Measurements from ENCODE around the gene DOCK2. TPM values are rescaled to one million over a fixed set of nuclear protein-coding genes. Genes with fewer than 3 reads are reported as not detected.

DOCK2 gene
- polyA plus RNA-seq, 1 donor from 2014 or later, result 114 TPM

DNA sequence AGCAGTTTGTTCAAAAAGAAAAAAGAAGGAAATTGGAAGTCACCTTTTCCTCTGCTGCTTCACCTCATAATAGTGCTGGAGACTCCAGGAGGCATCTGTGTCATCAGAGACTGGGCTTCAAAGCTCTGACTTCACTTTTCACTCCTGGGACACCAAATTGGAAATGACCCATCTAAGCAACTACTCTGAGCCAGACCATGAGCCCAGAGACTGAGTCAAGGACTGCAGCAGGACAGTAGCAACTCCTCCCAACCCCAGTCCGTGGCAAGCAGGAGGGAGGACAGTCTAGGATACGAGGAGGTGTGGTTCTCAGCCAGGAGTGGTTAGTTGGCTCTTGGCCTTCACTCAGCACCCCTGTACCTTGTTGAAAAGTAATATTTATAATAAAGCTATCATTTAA lies 211.7 kb downstream of the DOCK2 start:
- Mint-ChIP-seq H3K4me3 (no peak overlapping the region), H3K4me1 (peaks cover 0 to 13% (median 0%) of the 10 kb centered on the region in 3 donors), H3K36me3 (peaks cover 41% of the 10 kb centered on the region), H3K27me3 (no peaks in the 10 kb centered on the region), H3K9me3 (peaks cover 0 to 16% (median 6%) of the 10 kb centered on the region in 3 donors), H3K27ac (no peak overlapping the region)

DNA sequence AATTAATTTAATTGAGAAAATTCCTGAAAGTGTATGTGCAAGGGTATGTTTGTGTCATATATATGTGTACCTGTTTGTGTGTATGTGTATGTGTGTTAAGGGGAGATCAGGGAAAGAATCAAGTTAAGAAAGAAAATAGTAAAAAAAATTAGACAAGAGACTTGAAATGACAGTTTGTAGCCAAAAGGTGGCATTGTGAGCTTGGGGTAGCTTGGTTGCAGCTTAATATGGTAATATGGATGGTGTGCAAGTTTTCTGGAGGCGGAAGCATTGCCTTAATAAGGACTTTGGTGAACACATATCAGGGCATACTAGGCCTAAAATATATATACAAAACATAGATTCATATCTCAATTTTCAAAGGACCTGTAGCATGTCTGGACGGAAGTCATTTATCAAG lies 213.3 kb downstream of the DOCK2 start:
- Mint-ChIP-seq H3K27me3 (no peaks in the 10 kb centered on the region), H3K4me1 (peaks cover 0 to 10% (median 0%) of the 10 kb centered on the region in 3 donors), H3K36me3 (peaks cover 42% of the 10 kb centered on the region), H3K9me3 (peaks cover 0 to 16% (median 6%) of the 10 kb centered on the region in 3 donors), H3K27ac (peak overlapping the region in 1 of 3 donors; percentile 21), H3K4me3 (no peak overlapping the region)

DNA sequence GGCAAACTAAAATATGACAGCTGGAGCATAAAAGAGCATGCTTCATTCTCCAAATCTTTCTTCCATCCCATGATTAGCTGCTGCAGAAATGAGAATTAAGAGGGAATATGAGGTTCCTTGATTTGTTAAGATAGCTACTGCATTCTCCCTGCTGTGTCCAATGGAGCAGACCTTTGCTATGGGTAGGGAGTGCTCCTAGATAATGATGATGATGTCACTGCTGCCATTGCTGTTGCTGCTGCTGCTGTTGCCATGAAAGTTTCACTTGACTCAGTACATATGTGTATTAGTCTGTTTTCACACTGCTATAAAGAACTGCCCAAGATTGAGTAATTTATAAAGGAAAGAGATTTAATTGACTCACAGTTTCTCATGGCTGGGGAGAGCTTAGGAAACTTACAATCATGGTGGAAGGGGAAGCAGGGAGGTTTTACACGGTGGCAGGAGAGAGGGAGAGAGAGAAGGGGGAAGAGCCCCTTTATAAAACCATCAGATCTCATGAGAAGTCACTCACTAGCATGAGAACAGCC lies 214.3 kb downstream of the DOCK2 start:
- Mint-ChIP-seq H3K36me3 (peaks cover 44% of the 10 kb centered on the region), H3K4me1 (peaks cover 1 to 10% (median 3%) of the 10 kb centered on the region in 3 donors), H3K4me3 (peak overlapping the region in 1 of 4 donors; percentile 20), H3K27me3 (no peaks in the 10 kb centered on the region), H3K27ac (no peak overlapping the region), H3K9me3 (peaks cover 0 to 16% (median 6%) of the 10 kb centered on the region in 3 donors)

DNA sequence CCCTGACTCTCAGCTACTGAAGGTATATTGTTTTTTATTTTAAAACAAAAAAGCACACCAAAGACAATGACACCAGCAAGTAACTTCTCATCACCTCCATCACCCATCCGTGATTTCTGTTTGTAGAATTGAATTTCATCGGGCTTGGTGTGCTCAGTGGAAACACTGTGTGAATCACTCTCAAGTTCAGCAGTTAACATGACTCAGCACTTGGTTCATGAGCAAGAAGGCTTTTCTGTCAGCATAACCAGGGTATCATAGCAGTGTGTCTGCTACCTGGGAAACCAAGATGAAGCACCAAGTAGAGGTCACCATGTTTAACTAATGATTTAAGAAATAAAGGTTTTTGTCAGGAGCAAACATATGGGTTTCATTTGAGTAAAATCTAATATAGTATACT lies 219.5 kb downstream of the DOCK2 start:
- H3K4me1 Mint-ChIP-seq, result peaks cover 10 to 13% (median 10%) of the 10 kb centered on the region in 3 donors
- no peaks in the 10 kb centered on the region for H3K27me3 Mint-ChIP-seq
- no peak overlapping the region for H3K27ac Mint-ChIP-seq
- H3K9me3 Mint-ChIP-seq, result no peaks in the 10 kb centered on the region
- H3K4me3 Mint-ChIP-seq, result no peak overlapping the region
- H3K36me3 Mint-ChIP-seq, result peaks cover 14% of the 10 kb centered on the region

DNA sequence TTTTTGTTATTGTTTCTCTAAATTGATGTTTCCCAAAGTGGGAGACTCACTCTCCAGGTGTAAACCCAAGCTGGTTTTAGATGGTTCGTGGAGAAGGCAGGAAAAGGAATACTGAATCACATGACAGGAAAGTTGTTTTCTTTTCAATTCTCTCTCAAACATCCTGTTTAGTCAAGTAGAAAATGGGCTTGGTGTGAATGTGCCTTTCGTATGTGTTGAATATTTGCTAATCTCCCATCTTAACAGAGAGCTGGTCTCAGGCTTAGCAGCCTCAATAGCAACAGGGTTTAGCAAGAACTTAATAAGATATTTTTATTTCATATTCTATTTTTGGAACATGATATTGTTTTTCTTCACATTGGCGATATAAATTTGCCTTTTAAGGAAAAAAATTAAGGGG lies 223.5 kb downstream of the DOCK2 start:
- Mint-ChIP-seq H3K27me3 (no peaks in the 10 kb centered on the region), H3K9me3 (no peaks in the 10 kb centered on the region), H3K36me3 (peaks cover 11% of the 10 kb centered on the region), H3K4me1 (peaks cover 9 to 18% (median 9%) of the 10 kb centered on the region in 3 donors), H3K27ac (peak overlapping the region in 1 of 3 donors; percentile 33), H3K4me3 (no peak overlapping the region)

DNA sequence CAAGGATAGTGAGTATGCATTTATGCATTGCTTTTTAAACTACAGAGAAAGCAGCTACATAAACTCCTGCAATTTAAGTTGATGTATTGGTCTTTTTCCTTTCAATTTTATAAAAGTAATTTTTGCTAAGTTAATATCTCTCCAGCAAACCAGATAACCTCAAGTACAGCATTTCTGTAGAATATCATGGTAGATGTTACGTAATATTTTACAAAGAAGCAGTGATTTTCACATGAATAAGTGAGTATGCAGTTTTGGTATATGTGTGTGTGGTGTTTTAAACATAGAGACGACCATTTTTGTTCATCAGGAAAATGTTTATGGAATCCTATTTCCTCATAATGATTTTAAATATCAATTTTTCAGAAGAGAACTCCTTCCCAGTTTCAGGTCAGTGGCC lies 224.4 kb downstream of the DOCK2 start:
- Mint-ChIP-seq H3K4me1 (peaks cover 9 to 16% (median 9%) of the 10 kb centered on the region in 3 donors), H3K27ac (no peak overlapping the region), H3K4me3 (no peak overlapping the region), H3K27me3 (no peaks in the 10 kb centered on the region), H3K9me3 (no peaks in the 10 kb centered on the region), H3K36me3 (peaks cover 10% of the 10 kb centered on the region)

DNA sequence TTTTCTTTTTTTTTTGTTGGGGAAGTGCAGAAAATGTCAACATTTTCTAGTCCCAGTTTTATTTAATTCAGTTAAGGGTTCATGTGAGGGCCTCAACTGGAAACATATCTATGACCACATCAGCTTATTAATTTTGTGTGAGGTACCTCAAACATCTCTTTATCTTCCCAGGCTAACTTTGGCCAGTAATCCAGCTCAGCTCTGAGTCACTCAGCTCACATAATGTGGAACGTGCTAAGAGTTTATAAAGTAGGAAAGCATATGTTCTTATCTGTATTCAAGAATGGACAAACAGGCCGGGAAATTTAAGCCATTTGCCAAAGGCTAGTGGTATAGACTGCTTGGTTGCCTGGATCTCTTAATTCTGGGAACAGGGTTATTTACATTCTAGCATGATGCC lies 224.9 kb downstream of the DOCK2 start:
- Mint-ChIP-seq H3K9me3 (no peaks in the 10 kb centered on the region), H3K36me3 (peaks cover 11% of the 10 kb centered on the region), H3K27ac (no peak overlapping the region), H3K4me3 (no peak overlapping the region), H3K4me1 (peaks cover 9 to 15% (median 9%) of the 10 kb centered on the region in 3 donors), H3K27me3 (no peaks in the 10 kb centered on the region)

DNA sequence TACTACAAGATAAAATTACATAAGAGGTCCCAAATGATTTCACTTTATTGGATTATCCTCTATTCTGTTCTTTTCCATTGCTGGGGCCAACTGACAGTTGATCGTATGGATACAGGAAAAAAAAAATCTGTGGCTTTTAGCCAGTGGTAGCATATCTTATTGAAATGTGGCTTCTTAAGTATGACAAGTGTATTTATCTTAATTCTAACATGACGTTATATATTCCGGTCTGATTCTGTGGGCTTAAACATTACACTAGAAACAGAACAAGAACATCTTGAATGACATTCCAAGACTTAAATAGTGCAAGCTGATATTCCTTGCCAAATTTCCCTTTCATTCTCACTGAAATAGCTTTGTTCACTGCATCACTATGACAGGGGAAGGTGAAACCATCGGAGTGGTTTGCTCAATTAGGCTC lies 225.3 kb downstream of the DOCK2 start:
- Mint-ChIP-seq H3K4me1 (peaks cover 9 to 12% (median 9%) of the 10 kb centered on the region in 3 donors), H3K36me3 (peaks cover 14% of the 10 kb centered on the region), H3K27ac (no peak overlapping the region), H3K9me3 (no peaks in the 10 kb centered on the region), H3K27me3 (no peaks in the 10 kb centered on the region), H3K4me3 (no peak overlapping the region)

DNA sequence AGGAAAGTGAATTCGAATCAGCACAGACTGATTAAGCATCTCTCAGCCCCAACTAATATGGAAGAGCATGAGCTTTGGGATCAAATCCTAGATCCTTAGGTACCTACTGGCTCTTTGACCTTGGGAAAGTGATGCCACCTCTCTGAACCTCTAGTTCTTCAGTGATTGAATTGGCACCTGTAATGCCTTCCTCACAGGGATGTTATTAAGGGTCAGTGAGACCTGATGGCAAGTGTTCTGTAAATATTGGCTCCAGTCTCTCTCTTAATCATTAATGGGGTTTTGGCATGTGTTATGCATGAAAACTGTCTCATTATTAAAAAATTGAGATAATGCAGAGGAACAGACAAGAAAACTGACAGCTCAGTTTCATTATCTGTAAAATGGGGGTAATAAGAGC lies 227.4 kb downstream of the DOCK2 start:
- Mint-ChIP-seq H3K36me3 (peaks cover 18% of the 10 kb centered on the region), H3K4me3 (no peak overlapping the region), H3K27me3 (no peaks in the 10 kb centered on the region), H3K27ac (no peak overlapping the region), H3K4me1 (peaks cover 4 to 18% (median 10%) of the 10 kb centered on the region in 3 donors), H3K9me3 (no peaks in the 10 kb centered on the region)

DNA sequence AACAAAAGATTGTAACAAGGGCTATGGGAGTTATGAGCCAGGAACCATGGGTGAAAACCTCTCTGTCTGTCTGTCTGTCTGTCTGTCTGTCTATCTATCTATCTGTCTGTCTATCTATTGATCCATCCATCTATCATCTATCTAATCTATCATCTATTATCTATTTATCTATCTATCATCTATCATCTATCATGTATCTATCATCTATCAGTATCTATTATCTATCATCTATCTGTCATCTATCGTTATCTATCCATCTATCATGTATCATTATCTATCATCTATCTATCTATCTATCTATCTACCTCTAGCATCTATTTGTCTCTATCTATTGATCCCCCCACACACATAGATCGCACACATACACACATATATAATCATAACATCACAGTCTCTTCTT lies 230.3 kb downstream of the DOCK2 start:
- Mint-ChIP-seq H3K4me1 (peaks cover 0 to 13% (median 5%) of the 10 kb centered on the region in 3 donors), H3K27ac (peak overlapping the region in 1 of 3 donors; percentile 42), H3K4me3 (no peak overlapping the region), H3K9me3 (no peaks in the 10 kb centered on the region), H3K27me3 (no peaks in the 10 kb centered on the region), H3K36me3 (peaks cover 16% of the 10 kb centered on the region)

DNA sequence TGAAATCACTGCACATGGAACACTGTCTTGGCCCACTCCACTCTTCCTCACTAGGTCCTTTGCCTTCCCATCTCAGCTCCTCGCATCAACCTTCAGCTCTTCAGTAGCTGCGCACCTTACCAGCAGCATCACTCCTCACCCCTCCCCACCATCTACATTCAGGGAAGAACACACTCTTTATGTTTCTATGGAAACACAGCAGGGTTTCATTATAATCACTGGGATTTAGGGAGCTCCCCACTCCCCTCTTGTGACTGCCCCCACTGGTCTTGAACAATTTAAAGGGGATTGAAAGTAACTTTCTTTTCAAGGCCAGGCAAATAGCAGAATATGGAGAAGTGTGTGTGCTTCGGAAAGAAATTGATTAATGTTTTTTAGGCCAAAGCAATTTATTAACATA lies 232.0 kb downstream of the DOCK2 start:
- H3K27ac Mint-ChIP-seq, result peak overlapping the region in 2 of 3 donors; percentile 27 to 40
- no peak overlapping the region for H3K4me3 Mint-ChIP-seq
- peaks cover 0 to 14% (median 8%) of the 10 kb centered on the region in 3 donors for H3K4me1 Mint-ChIP-seq
- no peaks in the 10 kb centered on the region for H3K27me3 Mint-ChIP-seq
- peaks cover 16% of the 10 kb centered on the region for H3K36me3 Mint-ChIP-seq
- no peaks in the 10 kb centered on the region for H3K9me3 Mint-ChIP-seq

DNA sequence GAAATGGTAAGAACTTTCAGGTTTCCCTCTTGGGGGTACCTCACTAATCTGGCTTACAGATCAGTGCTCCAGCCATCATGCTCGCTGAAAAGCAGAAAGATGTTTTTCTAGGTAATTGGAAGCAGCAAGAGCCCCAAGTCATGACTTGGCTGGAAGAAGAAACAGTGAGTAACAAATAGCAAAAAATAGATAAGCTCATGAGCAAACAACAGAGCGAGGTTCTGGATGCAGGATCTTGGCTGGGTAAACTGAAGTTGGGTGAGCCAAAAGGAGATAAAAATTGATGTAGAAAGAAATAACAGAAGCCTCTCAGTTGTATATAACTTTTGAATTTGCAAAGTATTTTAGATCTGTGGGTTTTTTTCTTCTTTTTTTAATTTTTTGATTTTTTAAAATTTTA lies 233.1 kb downstream of the DOCK2 start:
- Mint-ChIP-seq H3K27ac (no peak overlapping the region), H3K27me3 (no peaks in the 10 kb centered on the region), H3K36me3 (peaks cover 12% of the 10 kb centered on the region), H3K4me3 (no peak overlapping the region), H3K9me3 (no peaks in the 10 kb centered on the region), H3K4me1 (peaks cover 0 to 14% (median 4%) of the 10 kb centered on the region in 3 donors)

DNA sequence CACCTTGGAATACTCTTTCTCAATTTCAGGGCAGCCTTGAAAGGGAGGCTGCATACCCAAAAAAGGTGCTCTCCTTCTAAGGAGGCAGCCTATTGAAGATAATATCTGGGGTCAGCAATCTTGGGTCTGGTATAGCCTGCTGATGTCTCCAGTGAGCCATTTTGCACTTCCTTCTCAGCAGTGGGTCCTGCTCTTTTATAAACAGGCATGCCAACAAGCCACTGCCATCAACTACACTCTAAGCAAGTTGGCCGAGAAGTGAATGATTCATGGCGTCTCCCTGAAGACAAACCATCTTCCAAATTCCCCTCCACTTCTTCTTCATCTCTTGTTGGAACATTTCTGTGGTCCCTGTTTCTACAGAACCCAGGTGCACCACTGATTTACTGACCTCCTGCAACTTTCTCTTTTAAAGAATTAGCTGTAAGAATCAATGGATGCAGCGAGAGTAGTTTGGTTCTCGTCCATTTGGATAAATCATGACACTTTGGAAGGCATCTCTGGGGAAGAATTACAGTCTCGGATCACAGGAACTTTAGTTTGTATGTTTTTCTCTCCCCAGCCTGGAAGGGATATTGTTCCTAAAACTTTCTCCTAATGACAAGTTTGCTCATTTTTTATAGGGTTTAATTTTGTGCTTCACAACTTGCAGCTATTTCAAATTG lies 234.9 kb downstream of the DOCK2 start:
- Mint-ChIP-seq H3K27ac (peak overlapping the region in 2 of 3 donors; percentile 37 to 42), H3K27me3 (no peaks in the 10 kb centered on the region), H3K36me3 (peaks cover 14% of the 10 kb centered on the region), H3K4me1 (peaks cover 5 to 19% (median 7%) of the 10 kb centered on the region in 3 donors), H3K4me3 (no peak overlapping the region), H3K9me3 (no peaks in the 10 kb centered on the region)

DNA sequence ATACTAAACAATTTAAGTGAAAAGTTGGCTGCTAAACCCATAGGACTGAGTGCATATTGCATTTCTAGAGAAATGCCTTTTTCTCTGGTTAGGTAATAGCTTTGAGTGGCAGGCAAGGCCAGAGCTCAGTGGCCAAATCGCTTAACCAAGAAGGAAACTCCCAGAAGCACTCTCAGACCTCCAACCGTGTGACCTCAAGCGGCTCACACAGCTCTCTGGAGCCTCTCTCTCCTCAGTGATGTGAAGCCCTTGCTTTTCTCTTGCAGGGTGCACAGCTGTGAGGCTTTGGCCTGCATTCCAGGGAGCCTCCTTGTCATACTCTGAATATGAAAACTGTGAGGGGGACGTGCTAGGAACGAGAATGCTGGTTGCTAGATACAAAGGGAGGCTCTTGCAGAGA lies 236.6 kb downstream of the DOCK2 start:
- no peaks in the 10 kb centered on the region for H3K27me3 Mint-ChIP-seq
- no peak overlapping the region for H3K27ac Mint-ChIP-seq
- H3K4me3 Mint-ChIP-seq, result no peak overlapping the region
- H3K4me1 Mint-ChIP-seq, result peaks cover 8 to 14% (median 13%) of the 10 kb centered on the region in 3 donors
- H3K9me3 Mint-ChIP-seq, result no peaks in the 10 kb centered on the region
- peaks cover 10% of the 10 kb centered on the region for H3K36me3 Mint-ChIP-seq

DNA sequence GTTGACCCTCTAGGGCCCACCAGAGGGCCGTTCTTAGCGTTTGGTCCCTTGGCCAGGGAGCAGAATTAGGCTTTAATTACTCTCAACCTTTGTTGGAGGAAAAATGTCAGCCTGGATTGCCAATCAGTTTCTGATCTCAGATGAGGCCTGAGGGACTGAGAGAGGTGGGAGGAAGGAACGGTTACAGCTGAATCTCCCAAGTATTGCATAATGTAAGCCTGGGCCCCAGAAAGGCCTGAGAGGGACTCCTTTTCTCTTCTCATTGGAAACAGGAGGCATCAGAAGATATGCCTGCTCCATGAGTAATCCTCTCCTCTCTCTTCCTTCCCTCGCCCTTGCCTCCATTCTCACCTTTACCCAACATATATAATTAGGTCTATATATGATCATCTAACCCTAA lies 237.5 kb downstream of the DOCK2 start:
- H3K4me3 Mint-ChIP-seq, result no peak overlapping the region

More for the DNA sequence above, 237.5 kb downstream of the DOCK2 start:
- H3K9me3 Mint-ChIP-seq, result no peaks in the 10 kb centered on the region
- H3K27me3 Mint-ChIP-seq, result no peaks in the 10 kb centered on the region
- no peak overlapping the region for H3K27ac Mint-ChIP-seq
- peaks cover 5% of the 10 kb centered on the region for H3K36me3 Mint-ChIP-seq
- H3K4me1 Mint-ChIP-seq, result peaks cover 11 to 22% (median 20%) of the 10 kb centered on the region in 3 donors
